ENCODE data around the gene SLC35A1.

DNA sequence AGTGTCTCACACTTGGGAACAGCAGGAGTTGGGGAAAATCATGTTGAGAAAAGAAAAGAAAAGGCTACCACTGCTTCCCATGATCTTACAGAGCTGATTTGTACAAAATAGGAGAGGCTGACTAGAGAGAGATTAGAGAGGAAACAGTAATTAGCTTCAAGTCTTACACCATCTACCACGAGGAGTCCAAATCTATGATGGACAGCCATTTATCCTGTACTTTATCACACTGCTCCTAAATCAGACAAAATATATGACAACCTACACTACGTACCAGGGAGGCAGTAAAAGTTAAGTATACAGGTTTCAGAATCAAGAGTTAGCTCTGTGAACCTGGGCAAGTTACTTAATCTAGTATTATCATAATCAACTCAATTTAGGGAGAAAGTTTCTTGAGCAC is 79.0 kb downstream of the SLC35A1 start:
- TF ChIP-seq, protein P1, sequence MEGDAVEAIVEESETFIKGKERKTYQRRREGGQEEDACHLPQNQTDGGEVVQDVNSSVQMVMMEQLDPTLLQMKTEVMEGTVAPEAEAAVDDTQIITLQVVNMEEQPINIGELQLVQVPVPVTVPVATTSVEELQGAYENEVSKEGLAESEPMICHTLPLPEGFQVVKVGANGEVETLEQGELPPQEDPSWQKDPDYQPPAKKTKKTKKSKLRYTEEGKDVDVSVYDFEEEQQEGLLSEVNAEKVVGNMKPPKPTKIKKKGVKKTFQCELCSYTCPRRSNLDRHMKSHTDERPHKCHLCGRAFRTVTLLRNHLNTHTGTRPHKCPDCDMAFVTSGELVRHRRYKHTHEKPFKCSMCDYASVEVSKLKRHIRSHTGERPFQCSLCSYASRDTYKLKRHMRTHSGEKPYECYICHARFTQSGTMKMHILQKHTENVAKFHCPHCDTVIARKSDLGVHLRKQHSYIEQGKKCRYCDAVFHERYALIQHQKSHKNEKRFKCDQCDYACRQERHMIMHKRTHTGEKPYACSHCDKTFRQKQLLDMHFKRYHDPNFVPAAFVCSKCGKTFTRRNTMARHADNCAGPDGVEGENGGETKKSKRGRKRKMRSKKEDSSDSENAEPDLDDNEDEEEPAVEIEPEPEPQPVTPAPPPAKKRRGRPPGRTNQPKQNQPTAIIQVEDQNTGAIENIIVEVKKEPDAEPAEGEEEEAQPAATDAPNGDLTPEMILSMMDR (IDR thresholded peaks at IDR 0.05; ENCODE audit: low read depth, low read length), result no peak
- TF ChIP-seq EZH2phosphoT487 (IDR thresholded peaks at IDR 0.05; ENCODE audit: low read depth), result no peak

Measured in OCI-LY3 (cell line).